RPMI8226 (cell line): Measurements from ENCODE around the gene TMC5.
A peak's percentile ranks its signal among the peaks of the same experiment; 100 is the strongest.

Source experiments
- DNase-seq: peaks from one replicate; pipeline ENCODE4 v3.0.0-alpha.2; 2015

The TMC5 gene

GRCh38 chr16:19463468-19464315 is 46.0 kb downstream of the TMC5 start:
- DNase-seq = no peak

GRCh38 chr16:19468300-19468699 is 50.6 kb downstream of the TMC5 start:
- DNase-seq = no peak

DNA sequence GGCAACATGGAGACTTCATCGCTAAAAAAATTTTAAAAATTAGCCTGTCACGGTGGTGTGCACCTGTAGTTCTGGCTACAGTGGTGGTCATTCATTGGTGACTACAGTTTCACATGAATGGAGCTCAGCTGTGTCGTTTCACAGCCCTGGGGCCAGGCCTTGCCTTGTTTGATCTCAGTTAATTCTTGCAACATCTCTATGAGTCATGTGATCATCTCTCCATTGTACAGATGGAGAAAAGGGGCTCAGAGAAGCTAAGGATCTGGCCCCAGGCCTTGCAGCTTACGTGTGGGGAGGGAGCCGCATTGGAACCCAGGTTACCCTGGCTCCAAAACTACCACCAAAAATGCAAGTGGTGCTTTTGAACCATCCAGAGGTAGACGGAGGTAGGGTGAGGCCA is 54.8 kb downstream of the TMC5 start:
- DNase-seq = no peak

DNA sequence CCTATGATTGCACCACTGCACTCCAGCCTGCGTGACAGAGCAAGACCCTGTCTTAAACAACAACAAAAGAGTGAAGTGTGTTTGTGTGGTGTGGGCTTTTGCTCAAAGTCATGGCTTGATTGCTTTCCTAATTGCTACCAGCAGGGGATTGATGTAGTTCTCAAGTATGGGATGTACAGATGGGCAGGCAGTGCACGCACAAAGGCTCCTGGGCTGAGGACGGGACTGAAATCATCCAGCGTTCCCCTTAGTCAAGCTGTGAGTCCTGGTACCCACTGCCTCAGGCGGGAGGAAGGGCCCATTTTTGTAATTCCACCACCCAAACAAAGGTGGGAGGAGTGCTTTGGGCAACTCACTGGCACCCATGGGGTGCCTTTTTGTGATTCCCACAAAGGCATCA is 56.9 kb downstream of the TMC5 start:
- no peak for DNase-seq

- no peak for DNase-seq
Measured at GRCh38 chr16:19478505-19478904, 60.8 kb downstream of the TMC5 start.

DNA sequence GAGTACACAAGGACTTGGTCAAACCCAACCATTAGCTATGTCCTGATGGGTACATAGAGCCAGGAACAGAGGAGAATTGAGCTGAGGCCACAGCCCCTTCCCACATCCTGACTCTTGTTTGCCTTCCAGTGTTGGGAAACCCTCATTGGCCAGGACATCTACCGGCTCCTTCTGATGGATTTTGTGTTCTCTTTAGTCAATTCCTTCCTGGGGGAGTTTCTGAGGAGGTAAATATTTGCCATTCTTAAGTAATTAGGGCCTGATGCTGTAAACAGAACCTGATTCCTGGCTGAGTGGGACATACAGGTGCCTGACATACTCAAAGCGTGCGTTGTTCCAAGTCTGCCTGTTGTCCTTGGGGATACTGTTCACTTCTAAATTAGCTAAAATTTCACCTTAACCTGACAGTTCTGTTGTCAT is 61.6 kb downstream of the TMC5 start:
- no peak for DNase-seq

- peak; percentile 21 for DNase-seq
Measured at GRCh38 chr16:19481296-19481695, 63.6 kb downstream of the TMC5 start.

DNA sequence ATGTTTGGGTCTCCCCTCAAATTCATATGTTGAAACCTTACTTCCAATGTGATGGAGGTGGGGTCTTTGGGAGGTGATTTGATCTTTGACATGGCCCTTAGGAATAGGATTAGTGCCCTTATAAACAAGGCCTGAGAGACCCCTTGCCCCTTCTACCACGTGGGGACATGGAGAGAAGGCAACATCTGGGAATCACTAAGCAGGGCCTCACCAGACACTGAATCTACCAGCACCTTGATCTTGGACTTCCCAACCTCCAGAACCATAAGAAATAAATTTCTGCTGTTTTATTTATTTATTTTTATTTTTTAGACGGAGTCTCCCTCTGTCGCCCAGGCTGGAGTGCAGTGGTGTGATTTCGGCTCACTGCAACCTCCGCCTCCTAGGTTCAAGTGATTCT is 64.1 kb downstream of the TMC5 start:
- DNase-seq = no peak

- DNase-seq = no peak
Measured at GRCh38 chr16:19482291-19482690, 64.6 kb downstream of the TMC5 start.

GRCh38 chr16:19484096-19484495 is 66.4 kb downstream of the TMC5 start:
- no peak for DNase-seq

DNA sequence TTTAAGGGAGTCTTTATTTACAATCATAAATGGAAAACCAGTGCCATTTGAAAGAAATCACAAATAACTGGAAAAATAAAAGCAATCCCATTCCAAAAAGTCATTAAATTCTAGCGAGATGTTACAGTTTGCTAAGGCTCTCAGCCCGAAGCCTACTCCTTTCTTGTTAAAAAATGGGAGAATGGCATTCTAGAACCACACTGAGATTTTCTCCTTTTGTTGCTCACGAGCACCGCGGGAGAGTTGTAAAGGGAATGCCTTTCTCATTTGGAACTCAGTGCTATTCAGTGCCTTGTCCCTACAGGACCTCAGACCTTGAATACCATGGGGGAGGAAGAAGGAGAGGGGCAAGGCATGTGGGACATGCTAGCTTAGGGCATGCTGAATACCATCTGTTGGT is 67.9 kb downstream of the TMC5 start:
- DNase-seq = no peak

GRCh38 chr16:19486051-19486450 is 68.4 kb downstream of the TMC5 start:
- DNase-seq = no peak

- no peak for DNase-seq
Measured at GRCh38 chr16:19486750-19487325, 69.2 kb downstream of the TMC5 start.

- no peak for DNase-seq
Measured at GRCh38 chr16:19488213-19488640, 70.5 kb downstream of the TMC5 start.

DNA sequence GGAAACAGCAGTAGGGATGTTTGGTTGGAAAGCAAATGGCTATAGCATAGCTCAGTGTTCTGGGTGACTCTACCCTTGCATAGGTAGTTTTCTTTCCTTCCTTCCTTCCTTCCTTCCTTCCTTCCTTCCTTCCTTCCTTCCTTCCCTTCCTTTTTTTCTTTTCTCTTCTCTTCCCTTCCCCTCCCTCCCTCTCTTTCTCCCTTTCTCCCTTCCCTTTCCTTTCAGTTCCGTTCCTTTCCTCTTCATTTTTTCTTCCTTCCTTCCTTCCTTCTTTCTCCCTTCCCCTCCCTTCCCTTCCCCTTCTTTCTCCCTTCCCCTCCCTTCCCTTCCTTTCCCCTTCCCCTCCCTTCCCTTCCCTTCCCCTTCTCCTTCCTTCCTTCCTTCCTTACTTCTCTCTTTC is 72.9 kb downstream of the TMC5 start:
- no peak for DNase-seq

DNA sequence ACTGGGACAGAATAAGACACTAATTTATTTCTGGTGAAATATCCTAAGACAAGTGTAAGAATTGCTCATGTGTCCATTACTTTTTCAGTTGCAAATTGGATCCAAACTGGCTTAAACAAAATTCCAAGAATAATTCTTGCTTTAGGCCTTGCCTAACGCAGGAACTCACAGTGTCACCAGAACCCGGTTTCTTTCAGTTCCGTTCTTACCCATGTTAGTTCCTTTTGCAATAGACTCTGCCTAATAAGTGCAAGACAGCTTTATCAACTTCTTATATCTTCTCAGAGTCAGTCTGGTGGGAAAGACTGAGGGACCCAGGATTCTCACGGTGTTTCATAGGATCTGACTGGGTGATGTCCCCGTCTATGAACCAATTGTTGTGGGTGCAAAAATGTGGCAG is 79.5 kb downstream of the TMC5 start:
- DNase-seq = no peak

- DNase-seq = no peak
Measured at GRCh38 chr16:19499006-19499405, 81.3 kb downstream of the TMC5 start.

DNA sequence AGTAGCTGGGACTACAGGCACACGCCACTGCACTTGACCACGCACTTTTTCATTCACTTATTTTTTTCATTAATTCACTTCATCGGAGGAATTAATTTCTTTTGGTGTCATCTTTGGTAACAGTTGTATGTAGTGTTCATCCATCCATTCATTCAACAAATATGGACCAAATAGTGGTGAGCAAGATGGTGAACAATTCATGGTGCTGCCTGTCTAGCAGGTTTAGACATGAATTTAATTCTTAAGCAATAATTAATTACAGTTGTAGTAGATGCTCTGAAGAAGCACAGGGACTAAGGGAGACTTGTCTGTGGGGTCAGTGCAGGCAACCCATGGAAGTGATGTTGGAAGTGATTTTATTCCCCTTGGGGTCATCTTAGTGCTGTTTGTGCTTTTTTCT is 81.8 kb downstream of the TMC5 start:
- DNase-seq = no peak

- DNase-seq = peak; percentile 80
Measured at GRCh38 chr16:19502395-19503131, 84.9 kb downstream of the TMC5 start.

- DNase-seq = no peak
Measured at GRCh38 chr16:19503461-19504075, 85.9 kb downstream of the TMC5 start.

DNA sequence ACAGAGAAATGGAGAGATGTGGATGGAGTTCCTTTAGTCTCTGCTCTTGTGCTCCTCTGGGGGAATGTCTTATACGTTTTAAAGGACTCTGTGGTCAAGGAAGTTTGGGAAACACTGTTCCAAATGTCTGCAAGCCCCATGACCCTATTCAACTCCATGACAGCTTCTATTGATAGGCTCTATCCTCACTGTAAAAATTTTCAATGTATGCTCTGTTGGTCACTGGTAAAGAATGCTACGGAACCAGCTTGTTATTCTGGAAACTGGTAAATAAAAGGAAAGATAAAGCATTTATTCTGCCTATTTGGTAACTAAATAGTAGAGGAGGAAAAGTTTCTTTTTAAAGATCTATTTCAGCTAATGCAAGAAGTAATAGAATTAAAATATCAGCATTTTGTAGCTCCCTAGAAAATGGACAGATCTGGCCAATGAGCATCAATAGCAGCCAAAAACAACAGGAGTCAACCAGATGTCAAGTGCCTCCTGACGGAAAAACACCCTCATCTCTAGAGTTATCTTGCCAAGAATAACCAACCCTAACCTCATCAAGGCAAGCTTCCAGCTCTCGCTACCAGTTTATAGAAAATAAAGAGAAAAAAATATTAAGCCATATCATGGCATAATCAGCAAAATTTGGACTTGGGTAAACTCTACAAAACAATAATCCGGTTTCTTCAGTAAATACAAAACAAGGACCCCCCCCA is 88.1 kb downstream of the TMC5 start:
- no peak for DNase-seq

- DNase-seq = no peak
Measured at GRCh38 chr16:19506965-19507364, 89.3 kb downstream of the TMC5 start.

DNA sequence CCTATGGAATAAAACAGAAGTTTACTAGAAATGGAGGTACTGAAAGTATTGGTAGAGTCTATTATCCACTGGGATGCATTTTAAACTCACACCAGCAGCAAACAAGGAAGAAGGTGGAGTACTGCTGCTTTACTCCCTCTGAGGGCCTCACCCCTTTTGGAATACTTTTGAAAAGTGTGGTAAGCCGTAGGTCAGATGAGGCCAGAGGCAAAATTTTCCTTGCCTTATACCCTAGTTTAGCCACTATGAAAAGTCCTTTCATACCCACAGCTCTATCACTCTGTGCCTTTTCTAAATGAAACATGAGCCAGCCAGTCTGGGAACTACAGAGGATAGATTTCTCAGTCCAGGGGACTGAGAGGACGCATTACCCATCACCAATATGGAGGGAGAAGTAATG is 90.2 kb downstream of the TMC5 start:
- no peak for DNase-seq
